ENCODE data around the gene PXT1.
"Not testable (repeated sequence)": the region's sequence is repeated elsewhere in the genome, so short reads cannot be mapped to it uniquely, and the experiment has no call there.

The PXT1 gene

GRCh38 chr6:36419310-36419709, 23.3 kb downstream of the PXT1 start:
- Histone ChIP-seq H2AFZ (ENCODE audit: low read depth, low read length) (no peak overlapping the region), H3K27me3 (ENCODE audit: low read depth, low read length) (no peaks in the 10 kb centered on the region), H3K79me2 (ENCODE audit: low read length) (no peaks in the 10 kb centered on the region), H3K9me3 (ENCODE audit: insufficient read depth, low read length) (no peaks in the 10 kb centered on the region), H3K36me3 (replicated peaks; ENCODE audit: low read depth, low read length) (no peaks in the 10 kb centered on the region), H3K4me3 (ENCODE audit: low read length) (no peak overlapping the region), H4K20me1 (ENCODE audit: insufficient read depth, low read length) (no peaks in the 10 kb centered on the region), H3K9ac (ENCODE audit: low read length) (no peak overlapping the region), H3K4me1 (ENCODE audit: low read length) (peaks cover 12% of the 10 kb centered on the region), H3K4me2 (ENCODE audit: low read length) (no peak overlapping the region), H3K27ac (ENCODE audit: low read length) (no peak overlapping the region)
- TF ChIP-seq CTCF (IDR thresholded peaks at IDR 0.05; ENCODE audit: low read depth, low read length): no peak

DNA sequence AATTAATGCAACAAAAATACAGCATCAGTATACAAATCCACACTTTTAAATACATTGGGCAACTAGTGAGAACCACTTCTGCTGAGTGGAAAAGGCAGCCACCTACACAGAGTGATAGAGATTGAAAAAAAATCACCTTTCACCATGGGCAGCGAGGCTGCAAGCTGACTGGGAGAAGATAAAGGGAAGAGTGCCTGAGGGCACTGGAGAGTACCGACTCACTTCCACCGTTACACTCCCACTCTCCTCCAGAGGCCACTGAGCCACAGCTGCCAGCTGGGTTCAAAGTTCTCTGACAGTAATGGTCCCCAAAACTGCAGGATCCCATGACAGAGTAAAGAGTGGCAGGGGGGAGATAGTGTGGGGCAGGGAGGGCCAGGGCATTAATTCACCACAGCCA, 24.1 kb downstream of the PXT1 start:
- no peak overlapping the region for H3K9ac ChIP-seq (ENCODE audit: low read length)
- TF ChIP-seq EZH2phosphoT487 (IDR thresholded peaks at IDR 0.05; ENCODE audit: low read depth) (no peak), CTCF (IDR thresholded peaks at IDR 0.05; ENCODE audit: low read depth, low read length) (no peak)
- no peak overlapping the region for H3K4me3 ChIP-seq (ENCODE audit: low read length)
- no peaks in the 10 kb centered on the region for H3K79me2 ChIP-seq (ENCODE audit: low read length)
- H3K27ac ChIP-seq (ENCODE audit: low read length): no peak overlapping the region
- no peak overlapping the region for H3K4me2 ChIP-seq (ENCODE audit: low read length)
- H3K36me3 ChIP-seq (replicated peaks; ENCODE audit: low read depth, low read length): no peaks in the 10 kb centered on the region
- no peaks in the 10 kb centered on the region for H3K9me3 ChIP-seq (ENCODE audit: insufficient read depth, low read length)
- H3K4me1 ChIP-seq (ENCODE audit: low read length): peaks cover 7% of the 10 kb centered on the region
- H3K27me3 ChIP-seq (ENCODE audit: low read depth, low read length): no peaks in the 10 kb centered on the region
- no peak overlapping the region for H2AFZ ChIP-seq (ENCODE audit: low read depth, low read length)
- no peaks in the 10 kb centered on the region for H4K20me1 ChIP-seq (ENCODE audit: insufficient read depth, low read length)

- no peak overlapping the region for H2AFZ ChIP-seq (ENCODE audit: low read depth, low read length)
- no peaks in the 10 kb centered on the region for H3K27me3 ChIP-seq (ENCODE audit: low read depth, low read length)
- H3K4me3 ChIP-seq (ENCODE audit: low read length): no peak overlapping the region
- H3K4me1 ChIP-seq (ENCODE audit: low read length): no peaks in the 10 kb centered on the region
- no peak overlapping the region for H3K4me2 ChIP-seq (ENCODE audit: low read length)
- no peaks in the 10 kb centered on the region for H3K36me3 ChIP-seq (replicated peaks; ENCODE audit: low read depth, low read length)
- H3K27ac ChIP-seq (ENCODE audit: low read length): no peak overlapping the region
- H3K9me3 ChIP-seq (ENCODE audit: insufficient read depth, low read length): no peaks in the 10 kb centered on the region
- H3K79me2 ChIP-seq (ENCODE audit: low read length): no peaks in the 10 kb centered on the region
- H4K20me1 ChIP-seq (ENCODE audit: insufficient read depth, low read length): no peaks in the 10 kb centered on the region
- no peak for TF ChIP-seq CTCF (IDR thresholded peaks at IDR 0.05; ENCODE audit: low read depth, low read length)
- no peak overlapping the region for H3K9ac ChIP-seq (ENCODE audit: low read length)
These were observed 28.2 kb downstream of the PXT1 start for GRCh38 chr6:36414481-36414880.

DNA sequence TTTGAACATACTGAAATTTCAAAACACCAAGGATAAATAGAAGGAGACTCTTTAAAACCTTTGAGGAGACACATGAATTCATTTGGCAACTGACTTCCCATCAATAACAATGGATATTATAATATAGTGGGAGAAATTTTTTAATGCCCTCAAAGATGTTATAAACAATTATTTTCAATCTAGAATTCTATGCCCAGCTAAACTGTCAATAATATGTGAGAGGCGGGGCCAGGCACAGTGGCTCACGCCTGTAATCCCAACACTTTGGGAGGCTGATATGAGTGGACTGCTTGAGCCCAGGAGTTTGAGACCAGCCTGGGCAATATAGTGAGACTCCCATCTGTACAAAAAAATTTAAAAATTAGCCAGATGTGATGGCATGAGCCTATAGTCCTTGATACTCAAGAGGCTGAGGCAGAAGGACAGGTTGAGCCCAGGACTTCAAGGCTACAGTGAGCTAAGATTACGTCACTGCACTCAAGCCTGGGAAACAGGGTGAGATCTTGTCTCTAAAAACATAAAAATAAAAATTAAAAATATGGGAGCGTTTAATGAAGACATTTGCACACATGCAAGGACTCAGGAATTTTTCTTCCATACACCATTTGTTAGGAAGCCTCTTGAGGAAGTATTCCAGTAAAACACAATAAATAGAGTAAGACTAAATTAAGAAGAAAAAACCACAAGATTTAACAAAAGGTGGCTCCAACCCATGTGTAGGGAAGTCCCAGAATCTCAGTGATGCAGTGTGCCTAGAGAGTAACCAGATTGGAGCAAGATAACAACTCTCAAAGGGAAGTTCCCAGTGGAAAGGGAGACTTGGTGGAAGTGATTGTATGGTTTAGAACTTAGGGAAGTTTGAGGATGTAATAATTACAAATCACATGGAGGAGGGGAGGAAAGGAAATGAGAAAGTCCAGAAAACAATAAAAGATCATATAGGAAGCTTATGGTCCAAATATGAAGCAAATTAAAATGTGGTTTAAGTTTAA, 28.9 kb downstream of the PXT1 start:
- no peaks in the 10 kb centered on the region for H3K27me3 ChIP-seq (ENCODE audit: low read depth, low read length)
- H3K4me1 ChIP-seq (ENCODE audit: low read length): no peaks in the 10 kb centered on the region
- no peak overlapping the region for H3K4me2 ChIP-seq (ENCODE audit: low read length)
- H3K79me2 ChIP-seq (ENCODE audit: low read length): no peaks in the 10 kb centered on the region
- H3K4me3 ChIP-seq (ENCODE audit: low read length): no peak overlapping the region
- no peak overlapping the region for H2AFZ ChIP-seq (ENCODE audit: low read depth, low read length)
- no peak overlapping the region for H3K27ac ChIP-seq (ENCODE audit: low read length)
- no peak for TF ChIP-seq EZH2phosphoT487 (IDR thresholded peaks at IDR 0.05; ENCODE audit: low read depth)
- TF ChIP-seq CTCF (IDR thresholded peaks at IDR 0.05; ENCODE audit: low read depth, low read length): no peak
- no peak overlapping the region for H3K9ac ChIP-seq (ENCODE audit: low read length)
- H4K20me1 ChIP-seq (ENCODE audit: insufficient read depth, low read length): no peaks in the 10 kb centered on the region
- H3K36me3 ChIP-seq (replicated peaks; ENCODE audit: low read depth, low read length): no peaks in the 10 kb centered on the region
- no peaks in the 10 kb centered on the region for H3K9me3 ChIP-seq (ENCODE audit: insufficient read depth, low read length)

GRCh38 chr6:36409718-36410117, 32.9 kb downstream of the PXT1 start:
- H3K9me3 ChIP-seq (ENCODE audit: insufficient read depth, low read length); H3K4me2 ChIP-seq (ENCODE audit: low read length); H3K79me2 ChIP-seq (ENCODE audit: low read length); H3K27ac ChIP-seq (ENCODE audit: low read length); H3K9ac ChIP-seq (ENCODE audit: low read length); H4K20me1 ChIP-seq (ENCODE audit: insufficient read depth, low read length); H3K4me1 ChIP-seq (ENCODE audit: low read length); H2AFZ ChIP-seq (ENCODE audit: low read depth, low read length); H3K36me3 ChIP-seq (replicated peaks; ENCODE audit: low read depth, low read length); H3K4me3 ChIP-seq (ENCODE audit: low read length): not testable (repeated sequence)
- H3K27me3 ChIP-seq (ENCODE audit: low read depth, low read length): peaks cover 12% of the 10 kb centered on the region; the same call in 1 of the 2 replicates
